ENCODE results near the gene DHX58.

The DHX58 gene

GRCh38 chr17:42130310-42130936, 17.9 kb upstream of the DHX58 start:
- DNase-seq (ENCODE audit: low read depth in 1 of 2, low spot score in 1 of 2), result no peak

GRCh38 chr17:42129109-42129837, 16.8 kb upstream of the DHX58 start:
- DNase-seq (ENCODE audit: low read depth in 1 of 2, low spot score in 1 of 2), result no peak

GRCh38 chr17:42127414-42127813, 14.9 kb upstream of the DHX58 start:
- no peak for DNase-seq (ENCODE audit: low read depth in 1 of 2, low spot score in 1 of 2)

GRCh38 chr17:42126836-42127235, 14.3 kb upstream of the DHX58 start:
- no peak for DNase-seq (ENCODE audit: low read depth in 1 of 2, low spot score in 1 of 2)

- DNase-seq (ENCODE audit: low read depth in 1 of 2, low spot score in 1 of 2), result no peak
Measured at GRCh38 chr17:42125565-42125964, 13.1 kb upstream of the DHX58 start.

GRCh38 chr17:42124256-42124655, 11.7 kb upstream of the DHX58 start:
- DNase-seq (ENCODE audit: low read depth in 1 of 2, low spot score in 1 of 2), result no peak

GRCh38 chr17:42122371-42123303, 10.1 kb upstream of the DHX58 start, which contains the start of gene HSPB9:
Gene HSPB9 (plus strand): TSS chr17:42122804. CDS start chr17:42122851, 47 bp downstream.
- no peak for DNase-seq (ENCODE audit: low read depth in 1 of 2, low spot score in 1 of 2)

- peak; percentile 57 to 69 for DNase-seq (ENCODE audit: low read depth in 1 of 2, low spot score in 1 of 2)
Measured at GRCh38 chr17:42120770-42121769, 8.6 kb upstream of the DHX58 start, which contains the start of gene KAT2A. Gene KAT2A (minus strand): TSS chr17:42121367. CDS start chr17:42121304, 63 bp downstream.

- DNase-seq (ENCODE audit: low read depth in 1 of 2, low spot score in 1 of 2), result no peak
Measured at GRCh38 chr17:42120161-42120769, 7.8 kb upstream of the DHX58 start.

GRCh38 chr17:42119301-42119700, 6.8 kb upstream of the DHX58 start:
- DNase-seq (ENCODE audit: low read depth in 1 of 2, low spot score in 1 of 2), result no peak

- DNase-seq (ENCODE audit: low read depth in 1 of 2, low spot score in 1 of 2), result peak in 1 of 2 donors; percentile 38
Measured at GRCh38 chr17:42118545-42118944, 6.0 kb upstream of the DHX58 start.

- DNase-seq (ENCODE audit: low read depth in 1 of 2, low spot score in 1 of 2), result no peak
Measured at GRCh38 chr17:42118126-42118510, 5.6 kb upstream of the DHX58 start.

- no peak for DNase-seq (ENCODE audit: low read depth in 1 of 2, low spot score in 1 of 2)
Measured at GRCh38 chr17:42117397-42118125, 5.0 kb upstream of the DHX58 start.

GRCh38 chr17:42116705-42117396, 4.3 kb upstream of the DHX58 start:
- peak; percentile 60 to 81 for DNase-seq (ENCODE audit: low read depth in 1 of 2, low spot score in 1 of 2)

GRCh38 chr17:42114118-42114517, 1.6 kb upstream of the DHX58 start:
- DNase-seq (ENCODE audit: low read depth in 1 of 2, low spot score in 1 of 2), result no peak

GRCh38 chr17:42113293-42114069, 967 bp upstream of the DHX58 start:
- no peak for DNase-seq (ENCODE audit: low read depth in 1 of 2, low spot score in 1 of 2)

GRCh38 chr17:42111871-42112551, 503 bp downstream of the DHX58 start:
- DNase-seq (ENCODE audit: low read depth in 1 of 2, low spot score in 1 of 2), result no peak
